Keratinocyte (primary cell): ENCODE data around the gene CDRT4. TPM values are rescaled to one million over a fixed set of nuclear protein-coding genes. Genes with fewer than 3 reads are reported as not detected.

ENCODE experiments used
- DNase-seq: peaks from one replicate; pipeline ENCODE4 v3.0.0-alpha.2; 2011; ENCODE audit warnings: low read depth, missing footprints, low spot score
- FAIRE-seq: peaks from 2 replicates; lab custom pipeline; 2011; peaks lifted over from hg19 to GRCh38; lab: Jason Lieb, UNC
- H2AFZ ChIP-seq: 2 replicates; pipeline ENCODE4 v1.6.0; 2012; ENCODE audit warnings: low read length, control low read depth, inconsistent platforms; ENCODE audit not compliant: control insufficient read depth
- H3K27ac ChIP-seq: 2 replicates; pipeline ENCODE4 v1.5.1; 2011; ENCODE audit warnings: low read length; ENCODE audit not compliant: control insufficient read depth, insufficient read depth
- H3K27me3 ChIP-seq: 3 replicates; pipeline ENCODE4 v1.6.0; 2011; ENCODE audit warnings: low read length; ENCODE audit not compliant: control insufficient read depth, insufficient read depth; ENCODE audit errors: extremely low read depth
- H3K36me3 ChIP-seq, 2 experiments: 2 replicates in 1 of 2; 3 replicates in 1 of 2; pipeline ENCODE4 v1.5.1; 2011; ENCODE audit warnings: low read length in 2 of 2, mild to moderate bottlenecking in 1 of 2; ENCODE audit not compliant: control insufficient read depth in 2 of 2, insufficient read depth in 2 of 2; ENCODE audit errors: extremely low read depth in 1 of 2
- H3K4me1 ChIP-seq: 3 replicates; pipeline ENCODE4 v1.5.1; 2011; ENCODE audit warnings: low read length; ENCODE audit not compliant: control insufficient read depth, insufficient read depth; ENCODE audit errors: extremely low read depth
- H3K4me2 ChIP-seq: 3 replicates; pipeline ENCODE4 v1.6.0; 2011; ENCODE audit warnings: low read depth, low read length; ENCODE audit not compliant: control insufficient read depth, insufficient read depth; ENCODE audit errors: extremely low read depth
- H3K4me3 ChIP-seq, 3 experiments: fragments of 200-600 bp in 1 of 3; sonication (generic) in 1 of 3; 2 replicates in 2 of 3; 3 replicates in 1 of 3; pipeline ENCODE4 v1.5.1; 2011 to 2016; ENCODE audit warnings: low read length in 3 of 3, mild to moderate bottlenecking in 3 of 3, control low read depth in 2 of 3, inconsistent platforms in 1 of 3, low read depth in 1 of 3, mixed read lengths in 1 of 3, mixed run types in 1 of 3, moderate library complexity in 1 of 3; ENCODE audit not compliant: control insufficient read depth in 2 of 3, insufficient read depth in 2 of 3; ENCODE audit errors: extremely low read depth in 1 of 3
- H3K79me2 ChIP-seq: 2 replicates; pipeline ENCODE4 v1.6.0; 2012; ENCODE audit warnings: low read length; ENCODE audit not compliant: control insufficient read depth, insufficient read depth
- H3K9ac ChIP-seq: 3 replicates; pipeline ENCODE4 v1.6.0; 2011; ENCODE audit warnings: low read length; ENCODE audit not compliant: control insufficient read depth, insufficient read depth; ENCODE audit errors: extremely low read depth
- H3K9me1 ChIP-seq: 3 replicates; pipeline ENCODE4 v1.6.0; 2011; ENCODE audit warnings: low read length; ENCODE audit not compliant: control insufficient read depth, insufficient read depth; ENCODE audit errors: extremely low read depth
- H3K9me3 ChIP-seq: 2 replicates; pipeline ENCODE4 v1.5.1; 2012; ENCODE audit warnings: low read depth, low read length; ENCODE audit not compliant: control insufficient read depth
- H4K20me1 ChIP-seq: 3 replicates; pipeline ENCODE4 v1.6.0; 2011; ENCODE audit warnings: low read length; ENCODE audit not compliant: control insufficient read depth, insufficient read depth; ENCODE audit errors: extremely low read depth
- EZH2 ChIP-seq: IDR thresholded peaks from one replicate; pipeline ENCODE4 v1.6.1; 2012; ENCODE audit warnings: inconsistent platforms, mild to moderate bottlenecking, low read length, moderate library complexity
- dilution Hi-C: fragments of 300-500 bp; cut with MboI; formaldehyde crosslinking; loops from one replicate; pipeline ENCODE4 v1.7.0; 2020; ENCODE audit warnings: low sequenced_read_pairs; ENCODE audit not compliant: extremely low pct_ligation_motif_present
- polyA plus RNA-seq, 5 experiments: library from polyadenylated mRNA; depleted of rRNA in 3 of 5; stranded (reverse) in 3 of 5; stranded (forward) in 1 of 5; unstranded in 1 of 5; fragments of >200 nt; gene quantifications; 1 replicate in 1 of 5; 2 replicates in 3 of 5; 3 replicates in 1 of 5; pipeline versions ENCODE4 v1.2.1 to v1.2.3, GENCODE V29; 2011 to 2012; ENCODE audit warnings: missing spikeins in 2 of 5, low read depth in 1 of 5, low replicate concordance in 1 of 5
- TF ChIP-seq, protein P1 (sequence below), 3 experiments: IDR thresholded peaks in 1 of 3; conservative IDR thresholded peaks in 1 of 3; optimal IDR thresholded peaks in 1 of 3; 2 replicates in 2 of 3; 3 replicates in 1 of 3; pipeline versions ENCODE3 to v1.5.1; 2011; ENCODE audit warnings: low read length in 3 of 3, mild to moderate bottlenecking in 3 of 3, moderate library complexity in 2 of 3, control low read depth in 1 of 3, inconsistent platforms in 1 of 3; ENCODE audit not compliant: insufficient read depth in 2 of 3; ENCODE audit errors: extremely low read depth in 1 of 3

CDRT4 gene
- polyA plus RNA-seq, 1 donor (not counting 4 experiments of a cell fraction or from before 2014, with no cell fraction given): 0.93 TPM

DNA sequence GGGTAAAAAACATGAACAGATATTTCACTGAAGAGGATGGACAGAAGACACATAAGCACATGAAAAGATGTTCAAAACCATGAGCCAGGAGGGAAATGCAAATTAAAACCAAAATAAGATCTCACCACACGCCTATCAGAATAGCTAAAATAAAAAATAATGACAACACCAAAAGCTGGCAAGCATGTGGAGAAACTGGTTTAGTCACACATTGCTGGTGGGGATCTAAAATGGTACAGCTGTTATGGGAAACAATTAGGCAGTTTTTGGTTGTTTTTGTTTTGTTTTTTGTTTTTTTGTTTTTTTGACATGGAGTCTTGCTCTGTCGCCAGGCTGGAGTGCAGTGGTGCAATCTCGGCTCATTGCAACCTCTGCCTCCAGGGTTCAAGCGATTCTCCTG is 81.3 kb downstream of the CDRT4 start:
- Histone ChIP-seq H3K4me2 (no peak overlapping the region), H3K36me3 (no peaks in the 10 kb centered on the region), H3K9me1 (no peaks in the 10 kb centered on the region), H3K9ac (no peak overlapping the region), H3K4me3 (no peak overlapping the region), H3K9me3 (no peaks in the 10 kb centered on the region), H2AFZ (no peak overlapping the region), H3K4me1 (peaks cover 2% of the 10 kb centered on the region), H3K79me2 (no peaks in the 10 kb centered on the region), H3K27ac (no peak overlapping the region), H3K27me3 (no peaks in the 10 kb centered on the region), H4K20me1 (no peaks in the 10 kb centered on the region)
- no peak for FAIRE-seq
- TF ChIP-seq, protein P1, sequence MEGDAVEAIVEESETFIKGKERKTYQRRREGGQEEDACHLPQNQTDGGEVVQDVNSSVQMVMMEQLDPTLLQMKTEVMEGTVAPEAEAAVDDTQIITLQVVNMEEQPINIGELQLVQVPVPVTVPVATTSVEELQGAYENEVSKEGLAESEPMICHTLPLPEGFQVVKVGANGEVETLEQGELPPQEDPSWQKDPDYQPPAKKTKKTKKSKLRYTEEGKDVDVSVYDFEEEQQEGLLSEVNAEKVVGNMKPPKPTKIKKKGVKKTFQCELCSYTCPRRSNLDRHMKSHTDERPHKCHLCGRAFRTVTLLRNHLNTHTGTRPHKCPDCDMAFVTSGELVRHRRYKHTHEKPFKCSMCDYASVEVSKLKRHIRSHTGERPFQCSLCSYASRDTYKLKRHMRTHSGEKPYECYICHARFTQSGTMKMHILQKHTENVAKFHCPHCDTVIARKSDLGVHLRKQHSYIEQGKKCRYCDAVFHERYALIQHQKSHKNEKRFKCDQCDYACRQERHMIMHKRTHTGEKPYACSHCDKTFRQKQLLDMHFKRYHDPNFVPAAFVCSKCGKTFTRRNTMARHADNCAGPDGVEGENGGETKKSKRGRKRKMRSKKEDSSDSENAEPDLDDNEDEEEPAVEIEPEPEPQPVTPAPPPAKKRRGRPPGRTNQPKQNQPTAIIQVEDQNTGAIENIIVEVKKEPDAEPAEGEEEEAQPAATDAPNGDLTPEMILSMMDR (optimal IDR thresholded peaks at IDR 0.05 in 1 of 3, IDR thresholded peaks at IDR 0.05 in 1 of 3, conservative IDR thresholded peaks at IDR 0.05 in 1 of 3; ENCODE audit: extremely low read depth in 1 of 3, insufficient read depth in 2 of 3, low read length in 3 of 3): no peak
- no peak for TF ChIP-seq EZH2
- DNase-seq: no peak
- dilution Hi-C loops: no loop called here

Other genes starting within 250 kb of the CDRT4 start
- gene PMP22, start 202.3 kb downstream of the CDRT4 start, polyA plus RNA-seq: 7.9 to 12.1 TPM (median 8.1 TPM) in 3 replicates
- gene TEKT3, start 126.0 kb downstream of the CDRT4 start, polyA plus RNA-seq: 0.12 to 0.19 TPM (median 0.16 TPM) in 3 replicates
- 2.4 to 5.7 TPM (median 4.0 TPM) in 3 replicates for gene TVP23C, start 95.9 kb upstream of the CDRT4 start, polyA plus RNA-seq
- 2.8 to 5.0 TPM (median 4.4 TPM) in 3 replicates for gene FBXW10B, start 152.1 kb upstream of the CDRT4 start, polyA plus RNA-seq
- gene TRIM16, start 216.7 kb upstream of the CDRT4 start, polyA plus RNA-seq: 62.3 to 81.3 TPM (median 78.1 TPM) in 3 replicates
- 12.3 to 32.3 TPM (median 19.5 TPM) in 3 replicates for gene ZNF286A, start 232.1 kb upstream of the CDRT4 start, polyA plus RNA-seq